SK-N-SH (cell line): Measurements from ENCODE around the gene KIZ.

Experiments
- FOXM1 ChIP-seq: IDR thresholded peaks from 2 replicates; pipeline ENCODE4 v1.4.0; 2012; ENCODE audit warnings: low read depth, mild to moderate bottlenecking
- ZBTB33 ChIP-seq: IDR thresholded peaks from 2 replicates; pipeline ENCODE4 v1.4.0; 2012; ENCODE audit warnings: low read depth, borderline replicate concordance

DNA sequence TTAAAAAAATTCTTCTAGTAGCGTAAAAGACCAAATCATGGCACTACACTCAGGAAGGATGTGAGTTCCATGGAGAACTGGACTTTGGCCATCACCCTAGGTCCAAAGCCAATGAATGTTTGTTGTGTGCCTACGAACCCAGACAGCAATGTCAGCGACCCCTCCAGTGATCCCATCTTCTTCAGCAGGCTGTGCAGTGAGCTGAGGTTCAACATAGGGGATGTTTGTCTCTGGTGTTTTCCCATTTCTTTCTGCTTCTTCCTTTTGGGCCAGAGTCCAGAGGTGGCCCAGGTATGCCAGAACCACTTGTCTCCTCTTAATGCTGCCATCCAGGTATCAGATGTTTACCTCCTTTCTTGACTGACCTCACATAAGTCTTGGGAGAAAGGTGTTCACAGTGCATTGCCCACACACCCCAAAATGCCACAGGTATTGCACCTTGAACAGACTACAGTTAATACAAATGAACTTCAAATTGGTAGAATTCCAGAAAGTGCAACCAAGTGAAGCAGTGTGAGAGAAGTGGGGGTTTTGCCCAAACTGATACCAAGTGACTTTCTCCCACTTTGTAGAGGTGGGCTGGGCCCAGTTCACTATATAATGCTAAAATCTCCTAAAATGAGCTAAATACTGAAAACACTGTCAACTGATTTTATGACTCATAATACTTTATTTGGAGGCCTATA lies 14.1 kb downstream of the KIZ start:
- no peak for TF ChIP-seq FOXM1
- no peak for TF ChIP-seq ZBTB33
